HCT116 (cell line): Measurements from ENCODE around the gene POLR2A. TPM values are rescaled to one million over a fixed set of nuclear protein-coding genes. Genes with fewer than 3 reads are reported as not detected.

Experiments used
- ATAC-seq: fragments of 200-7000 bp; cut with Tn5 transposase; 2 replicates; pipeline ENCODE4 v1.9.1; 2020; ENCODE audit warnings: mild to moderate bottlenecking, moderate library complexity
- BruUV-seq: library from RNA; stranded (reverse); fragments of 400-500 nt; replicated peaks from 2 replicates; lab custom pipeline; 2021; lab: Mats Ljungman, UMichigan
- CTCF ChIA-PET: fragments of 300-600 bp; sonication (Branson Sonifier 250); formaldehyde crosslinking; loops from one replicate; lab custom pipeline; 2021; ENCODE audit warnings: antibody characterized with exemption; lab: Charles Lee
- POLR2A ChIA-PET: fragments of 300-600, 350-600 bp; sonication (Branson Sonifier 250); formaldehyde crosslinking; loops from one replicate; lab custom pipeline; 2021; ENCODE audit warnings: antibody characterized with exemption; lab: Charles Lee
- RAD21 ChIA-PET, 2 experiments: fragments of 300-600 bp; sonication (Branson Sonifier 250); formaldehyde crosslinking; loops; one replicate each; lab custom pipeline; 2023; ENCODE audit warnings: low total read pairs in 2 of 2; ENCODE audit not compliant: uncharacterized antibody in 2 of 2, unreplicated experiment in 2 of 2, low non-redundant PET in 1 of 2; lab: Charles Lee
- DNase-seq: peaks from one replicate; pipeline ENCODE4 v3.0.0-alpha.2; 2010; ENCODE audit warnings: low read depth, low spot score
- H2AFZ ChIP-seq: fragments of 200-600 bp; shearing (Covaris generic), sonication (generic); 2 replicates; pipeline ENCODE4 v1.6.1; 2017; ENCODE audit warnings: low read depth, mixed run types, mixed read lengths, antibody characterized with exemption, low read length; ENCODE audit not compliant: poor library complexity, severe bottlenecking
- H3K27ac ChIP-seq: 2 replicates; pipeline ENCODE4 v1.5.1; 2012; ENCODE audit warnings: low read depth, low read length
- H3K27me3 ChIP-seq: fragments of 200-600 bp; sonication (generic); 2 replicates; pipeline ENCODE4 v1.6.1; 2016; ENCODE audit warnings: mixed run types, low read length, mixed read lengths; ENCODE audit not compliant: insufficient read depth
- H3K36me3 ChIP-seq, 2 experiments: fragments of 200-500 bp in 1 of 2; fragments of 200-600 bp in 1 of 2; sonication (Bioruptor generic) in 1 of 2; sonication (generic) in 1 of 2; 2 replicates each; pipeline versions ENCODE4 v1.5.1 to v1.6.1; 2014 to 2016; ENCODE audit warnings: low read length in 2 of 2, inconsistent platforms in 1 of 2, mixed read lengths in 1 of 2, mixed run types in 1 of 2; ENCODE audit not compliant: insufficient read depth in 2 of 2, control insufficient read depth in 1 of 2
- H3K4me1 ChIP-seq, 2 experiments: fragments of 200-600 bp in 1 of 2; sonication (generic) in 1 of 2; 2 replicates each; pipeline versions ENCODE4 v1.5.1 to v1.6.1; 2012 to 2017; ENCODE audit warnings: low read length in 2 of 2, inconsistent platforms in 1 of 2, mild to moderate bottlenecking in 1 of 2, mixed read lengths in 1 of 2, mixed run types in 1 of 2, moderate library complexity in 1 of 2; ENCODE audit not compliant: insufficient read depth in 2 of 2, control insufficient read depth in 1 of 2
- H3K4me2 ChIP-seq: fragments of 200-600 bp; sonication (generic); 2 replicates; pipeline ENCODE4 v1.6.1; 2017; ENCODE audit warnings: mixed run types, low read length, mixed read lengths
- H3K4me3 ChIP-seq, 2 experiments: fragments of 200-600 bp in 1 of 2; sonication (generic) in 1 of 2; replicated peaks in 1 of 2; 2 replicates each; pipeline ENCODE4 v1.5.1; 2011 to 2016; ENCODE audit warnings: low read length in 2 of 2, control low read depth in 1 of 2, low read depth in 1 of 2, mild to moderate bottlenecking in 1 of 2, mixed read lengths in 1 of 2, mixed run types in 1 of 2
- H3K79me2 ChIP-seq: fragments of 200-600 bp; sonication (generic); 2 replicates; pipeline ENCODE4 v1.6.1; 2017; ENCODE audit warnings: mild to moderate bottlenecking, mixed run types, low read length, moderate library complexity, mixed read lengths; ENCODE audit not compliant: insufficient read depth
- H3K9ac ChIP-seq: fragments of 200-600 bp; sonication (generic); 2 replicates; pipeline ENCODE4 v1.6.1; 2016; ENCODE audit warnings: low read length, mixed read lengths
- H3K9me2 ChIP-seq: fragments of 200-600 bp; sonication (generic), shearing (Covaris generic); 2 replicates; pipeline ENCODE4 v1.6.1; 2017; ENCODE audit warnings: mixed run types, mild to moderate bottlenecking, moderate library complexity; ENCODE audit not compliant: insufficient read depth
- H3K9me3 ChIP-seq, 2 experiments: fragments of 200-500 bp in 1 of 2; fragments of 200-600 bp in 1 of 2; sonication (Bioruptor generic) in 1 of 2; sonication (generic) in 1 of 2; 2 replicates each; pipeline ENCODE4 v1.6.1; 2014 to 2017; ENCODE audit warnings: low read length in 2 of 2, mixed read lengths in 2 of 2, inconsistent platforms in 1 of 2, low read depth in 1 of 2, mild to moderate bottlenecking in 1 of 2, mixed run types in 1 of 2, moderate library complexity in 1 of 2; ENCODE audit not compliant: control insufficient read depth in 1 of 2, insufficient read depth in 1 of 2
- H4K20me1 ChIP-seq: fragments of 200-600 bp; sonication (generic), shearing (Covaris generic); 2 replicates; pipeline ENCODE4 v1.6.1; 2017; ENCODE audit warnings: mixed run types, mild to moderate bottlenecking, moderate library complexity; ENCODE audit not compliant: insufficient read depth
- ATF3 ChIP-seq: IDR thresholded peaks from 2 replicates; pipeline ENCODE4 v1.6.1; 2012
- EZH2 ChIP-seq: fragments of 200-600 bp; sonication (generic); IDR thresholded peaks from 2 replicates; pipeline ENCODE4 v1.6.1; 2017; ENCODE audit warnings: antibody characterized with exemption, mixed run types
- FOSL1 ChIP-seq: IDR thresholded peaks from 2 replicates; pipeline ENCODE4 v1.6.1; 2012; ENCODE audit warnings: low read depth
- JUND ChIP-seq: IDR thresholded peaks from 2 replicates; pipeline ENCODE4 v1.6.1; 2012
- POLR2AphosphoS5 ChIP-seq: IDR thresholded peaks from 2 replicates; pipeline ENCODE4 v1.6.1; 2011; ENCODE audit warnings: mild to moderate bottlenecking, low read depth, low read length, moderate library complexity
- RAD21 ChIP-seq: IDR thresholded peaks from 2 replicates; pipeline ENCODE4 v1.6.1; 2012; ENCODE audit warnings: low read depth, mild to moderate bottlenecking
- YY1 ChIP-seq: IDR thresholded peaks from 2 replicates; pipeline ENCODE4 v1.6.1; 2011; ENCODE audit warnings: low read length, low read depth, moderate library complexity, mild to moderate bottlenecking; ENCODE audit not compliant: insufficient replicate concordance; ENCODE audit errors: extremely low read depth
- ZBTB33 ChIP-seq: IDR thresholded peaks from 2 replicates; pipeline ENCODE4 v1.6.1; 2011; ENCODE audit warnings: mild to moderate bottlenecking, low read length, moderate library complexity; ENCODE audit not compliant: insufficient replicate concordance; ENCODE audit errors: extremely low read depth
- ZFX ChIP-seq: fragments of 450-650 bp; IDR thresholded peaks from 2 replicates; pipeline ENCODE4 v1.6.1; 2017
- ZNF274 ChIP-seq: fragments of 200-500 bp; sonication (Bioruptor generic); IDR thresholded peaks from 2 replicates; pipeline ENCODE4 v1.6.1; 2014; ENCODE audit warnings: mild to moderate bottlenecking, low read depth, low read length, inconsistent platforms
- intact Hi-C: fragments of 100-400 bp; cut with micrococcal nuclease; formaldehyde crosslinking; loops from 2 replicates; pipeline ENCODE4 v1.10.0; 2022
- total RNA-seq: library from RNA; stranded (reverse); gene quantifications from one replicate; pipeline ENCODE4 v1.2.1, GENCODE V29; 2021; ENCODE audit not compliant: unreplicated experiment

Gene POLR2A
- total RNA-seq, 1 experiment from 2014 or later: 205 TPM

- no peaks in the 10 kb centered on the region for H3K9me2 ChIP-seq
- H3K79me2 ChIP-seq: no peaks in the 10 kb centered on the region
- no peaks in the 10 kb centered on the region for H3K27me3 ChIP-seq
- CTCF ChIA-PET: no interaction called here
- no peak overlapping the region for H2AFZ ChIP-seq
- intact Hi-C loops: loop anchor here (10.0 kb wide), 1 partner anchor 174 kb away; the partner anchor contains the start of gene CLDN7
- H3K9me3 ChIP-seq: no peaks in the 10 kb centered on the region
- BruUV-seq: no TSS peak
- RAD21 ChIA-PET: no interaction called here
- H3K4me1 ChIP-seq: peaks cover 13 to 36% of the 10 kb centered on the region in 2 experiments
- H3K27ac ChIP-seq: no peak overlapping the region
- DNase-seq: no peak
- H3K4me3 ChIP-seq: no peak overlapping the region
- no peak for ATAC-seq
- TF ChIP-seq ATF3: no peak
- no peak for TF ChIP-seq YY1
- TF ChIP-seq ZNF274: no peak
- no peak for TF ChIP-seq ZFX
- TF ChIP-seq EZH2: no peak
- TF ChIP-seq RAD21: no peak
- TF ChIP-seq JUND: no peak
- TF ChIP-seq FOSL1: no peak
- TF ChIP-seq POLR2AphosphoS5: no peak
- no peak for TF ChIP-seq ZBTB33
- TF ChIP-seq, all 23 proteins: peak for 0
- H3K36me3 ChIP-seq: no peaks in the 10 kb centered on the region
- no peaks in the 10 kb centered on the region for H4K20me1 ChIP-seq
- no peak overlapping the region for H3K9ac ChIP-seq
- no peak overlapping the region for H3K4me2 ChIP-seq
- POLR2A ChIA-PET: no interaction called here
Measured at GRCh38 chr17:7438656-7439460, 45.3 kb upstream of the POLR2A start.
